ENCODE results near the gene SDK2.

Gene SDK2

GRCh38 chr17:73609060-73609459 is 35.2 kb downstream of the SDK2 start:
- DNase-seq: no peak

DNA sequence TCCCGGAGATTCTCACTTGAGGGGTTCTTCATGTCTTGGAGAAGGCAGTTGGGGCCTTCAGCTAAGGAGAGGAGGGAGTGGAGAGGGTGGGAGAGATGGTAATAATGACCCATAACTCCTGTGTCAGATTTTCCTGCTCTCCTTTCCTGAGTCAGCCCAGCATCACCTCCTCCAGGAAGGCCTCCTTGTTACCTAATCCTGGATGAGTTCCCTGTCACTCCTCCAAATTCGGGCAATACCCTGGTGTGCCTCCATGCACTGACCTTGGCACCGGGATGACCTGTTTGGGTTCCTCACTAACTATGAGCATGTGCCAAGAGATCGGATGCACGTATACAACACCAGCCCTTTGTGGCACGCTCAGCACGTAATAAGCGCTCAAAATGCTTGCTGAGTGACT is 38.8 kb downstream of the SDK2 start:
- no peak for DNase-seq

GRCh38 chr17:73604476-73604875 is 39.8 kb downstream of the SDK2 start:
- DNase-seq: no peak

DNA sequence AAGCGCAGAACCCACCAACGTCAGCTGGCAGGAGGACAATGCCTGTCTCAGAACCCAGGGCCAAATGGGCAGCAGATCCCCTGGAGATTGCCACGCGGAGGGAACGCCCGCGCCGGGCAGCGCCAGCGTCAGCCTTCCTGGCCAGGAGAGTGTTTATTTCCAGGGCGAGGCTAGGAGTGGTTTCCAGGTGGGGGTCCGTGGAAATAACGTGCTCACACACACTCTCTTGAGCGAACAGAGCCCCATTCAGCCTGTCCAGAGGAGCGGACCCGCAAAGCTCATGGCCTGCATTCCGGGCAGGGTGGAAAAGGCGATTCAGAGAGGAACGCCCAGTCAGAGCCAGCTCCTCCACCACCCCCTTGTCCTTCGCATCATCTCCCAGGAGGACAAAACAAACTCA is 40.3 kb downstream of the SDK2 start:
- no peak for DNase-seq

DNA sequence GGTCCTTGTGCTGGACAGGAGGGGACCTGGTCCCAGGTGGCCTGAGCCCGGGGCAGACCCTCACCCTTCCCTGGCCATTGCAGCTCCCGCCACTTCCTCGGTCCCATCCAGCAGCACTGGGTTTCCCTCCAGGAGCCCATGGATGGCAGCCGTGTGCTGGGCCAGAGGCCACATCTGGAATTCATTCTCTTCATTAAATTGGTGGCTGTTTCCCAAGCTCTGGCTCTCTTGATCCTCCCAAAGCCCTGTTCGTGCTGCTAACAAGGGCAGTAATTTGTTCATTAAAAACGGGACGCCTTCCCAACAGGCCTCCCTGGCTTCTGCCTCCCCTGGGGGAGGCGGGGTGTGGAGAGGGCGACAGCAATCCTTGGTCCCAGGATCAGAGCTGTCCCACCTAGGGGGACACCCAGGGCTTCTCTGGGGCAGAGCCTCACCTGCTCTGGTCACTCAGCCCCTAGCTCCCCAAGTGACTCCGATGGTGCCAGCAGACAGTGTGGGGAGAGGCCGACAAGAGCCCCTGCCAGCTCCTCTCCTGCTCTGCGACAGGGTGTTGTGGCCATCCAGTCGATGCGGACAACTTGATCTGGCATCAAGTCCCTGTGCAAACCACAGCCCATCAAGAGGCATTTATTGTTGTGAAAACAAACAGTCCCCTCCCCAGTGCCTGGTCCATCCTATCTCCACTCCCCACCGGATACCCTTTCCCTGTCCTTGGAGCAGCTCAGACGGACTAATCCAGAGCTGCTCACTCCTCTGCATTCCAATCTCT is 44.0 kb downstream of the SDK2 start:
- DNase-seq: no peak

GRCh38 chr17:73599599-73599998 is 44.6 kb downstream of the SDK2 start:
- DNase-seq: no peak

- DNase-seq: peak; percentile 24
Observed at GRCh38 chr17:73598212-73598611, 46.0 kb downstream of the SDK2 start.

DNA sequence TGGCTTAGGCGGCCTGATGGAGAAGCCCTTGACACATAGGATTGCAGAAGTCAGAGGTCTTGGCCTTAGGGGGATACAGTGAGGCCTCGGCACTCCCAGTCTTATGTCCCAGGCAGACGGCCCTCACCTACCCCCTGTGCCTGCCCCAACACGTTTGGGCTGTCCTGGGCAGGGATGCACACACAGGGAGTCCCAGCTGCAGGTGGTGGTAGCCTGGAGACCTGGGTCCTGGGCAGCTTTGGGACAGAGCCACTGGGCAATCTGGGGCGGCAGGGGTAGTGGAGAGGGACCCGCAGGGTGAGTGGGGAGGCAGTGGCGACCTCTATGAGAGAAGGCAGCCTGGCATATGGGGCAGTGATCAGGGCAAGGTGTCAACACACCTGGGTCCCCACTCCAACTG is 48.3 kb downstream of the SDK2 start:
- DNase-seq: no peak

DNA sequence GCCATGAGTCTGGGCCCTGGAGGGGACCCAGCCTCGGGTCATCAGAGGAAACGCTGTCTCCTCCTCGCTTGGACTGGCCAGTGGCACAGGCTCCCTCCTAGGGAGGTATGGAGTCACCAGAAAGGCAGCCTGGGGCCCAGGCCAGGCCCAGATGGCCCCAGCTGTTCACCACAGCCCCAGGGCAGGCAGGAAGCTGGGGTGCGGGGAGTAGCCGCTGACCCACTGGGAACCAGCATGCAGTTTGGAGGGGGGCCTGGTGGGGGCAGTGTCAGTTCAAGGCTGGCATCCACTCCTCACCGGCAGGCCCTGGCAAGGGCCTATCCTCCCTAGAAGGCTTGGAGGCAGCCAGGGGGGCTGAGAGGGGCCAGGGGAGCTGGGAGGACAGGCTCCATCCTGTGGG is 48.8 kb downstream of the SDK2 start:
- no peak for DNase-seq

GRCh38 chr17:73595068-73595467 is 49.2 kb downstream of the SDK2 start:
- no peak for DNase-seq

GRCh38 chr17:73594598-73594997 is 49.6 kb downstream of the SDK2 start:
- DNase-seq: no peak

- no peak for DNase-seq
Observed at GRCh38 chr17:73594025-73594424, 50.2 kb downstream of the SDK2 start.

DNA sequence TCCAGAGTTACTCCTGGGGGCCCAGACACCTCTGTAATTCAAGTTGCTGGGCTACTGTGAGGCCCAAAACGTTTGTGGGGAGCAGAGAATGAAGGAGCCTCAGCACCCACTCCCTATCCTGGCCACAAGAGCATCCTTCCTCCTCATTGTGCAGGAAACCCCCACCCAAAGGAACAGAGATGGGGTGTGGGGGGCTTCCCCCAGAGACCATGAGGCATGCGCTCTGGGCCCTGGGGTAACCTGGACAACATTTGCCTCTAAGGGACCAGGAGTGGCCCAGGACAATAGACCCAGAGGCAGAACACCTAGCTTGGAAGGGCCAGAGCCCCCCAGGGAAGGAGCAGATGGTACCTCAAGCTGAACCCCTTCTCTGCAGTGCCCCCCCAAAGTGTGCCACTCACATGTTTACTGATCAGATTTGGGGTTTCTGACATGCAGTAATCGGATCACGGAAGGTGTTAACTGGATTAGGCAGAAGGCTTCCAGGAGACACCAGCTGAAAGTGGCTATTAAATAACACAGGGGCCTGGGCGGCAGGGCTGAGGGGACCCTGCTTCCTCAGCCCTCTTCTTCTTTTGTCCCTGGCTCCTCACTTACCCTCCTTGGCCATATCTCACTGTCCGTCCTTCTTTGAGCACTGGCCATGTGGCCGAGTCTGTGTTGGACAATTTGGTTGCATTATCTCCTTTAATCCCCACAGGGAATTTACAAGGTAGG is 50.8 kb downstream of the SDK2 start:
- no peak for DNase-seq

- DNase-seq: no peak
Observed at GRCh38 chr17:73592501-73592961, 51.7 kb downstream of the SDK2 start.

- DNase-seq: no peak
Observed at GRCh38 chr17:73592079-73592415, 52.2 kb downstream of the SDK2 start.

DNA sequence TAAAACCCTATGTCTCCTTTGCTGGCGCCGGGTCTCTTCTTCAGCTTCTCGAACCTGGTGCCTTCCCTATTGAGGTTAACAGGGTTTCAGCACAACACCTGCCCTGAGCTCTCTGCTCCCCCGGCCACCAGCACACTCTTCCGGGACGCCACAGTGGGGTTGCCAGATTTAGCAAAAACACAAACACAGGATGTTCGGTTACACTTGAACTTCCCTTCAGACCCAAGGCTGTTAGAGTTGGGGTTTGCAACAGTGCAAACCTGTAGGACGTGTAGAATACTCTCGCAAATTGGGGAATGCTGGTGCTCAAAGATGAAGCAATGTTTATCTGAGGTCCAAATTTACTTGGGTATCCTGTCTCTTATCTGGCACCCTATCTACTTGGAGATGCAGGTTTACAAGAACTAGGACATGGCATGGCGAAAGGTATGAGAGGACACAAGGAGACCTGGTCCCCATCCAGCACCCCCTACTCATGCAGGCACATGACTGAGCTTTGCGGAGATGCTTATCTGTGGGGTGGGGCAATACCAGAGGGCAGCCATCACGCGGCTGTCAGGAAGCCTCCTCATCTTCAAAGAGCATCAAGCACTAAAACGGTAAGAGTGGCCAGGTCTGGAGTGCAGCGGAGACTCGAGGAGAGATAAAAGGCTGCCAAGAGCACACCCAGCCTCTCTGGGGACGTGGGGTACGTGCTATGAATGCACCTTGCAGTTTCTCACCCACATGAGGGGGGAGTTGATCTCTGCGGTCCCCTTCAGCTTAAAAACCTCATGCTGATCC is 52.8 kb downstream of the SDK2 start:
- DNase-seq: no peak

DNA sequence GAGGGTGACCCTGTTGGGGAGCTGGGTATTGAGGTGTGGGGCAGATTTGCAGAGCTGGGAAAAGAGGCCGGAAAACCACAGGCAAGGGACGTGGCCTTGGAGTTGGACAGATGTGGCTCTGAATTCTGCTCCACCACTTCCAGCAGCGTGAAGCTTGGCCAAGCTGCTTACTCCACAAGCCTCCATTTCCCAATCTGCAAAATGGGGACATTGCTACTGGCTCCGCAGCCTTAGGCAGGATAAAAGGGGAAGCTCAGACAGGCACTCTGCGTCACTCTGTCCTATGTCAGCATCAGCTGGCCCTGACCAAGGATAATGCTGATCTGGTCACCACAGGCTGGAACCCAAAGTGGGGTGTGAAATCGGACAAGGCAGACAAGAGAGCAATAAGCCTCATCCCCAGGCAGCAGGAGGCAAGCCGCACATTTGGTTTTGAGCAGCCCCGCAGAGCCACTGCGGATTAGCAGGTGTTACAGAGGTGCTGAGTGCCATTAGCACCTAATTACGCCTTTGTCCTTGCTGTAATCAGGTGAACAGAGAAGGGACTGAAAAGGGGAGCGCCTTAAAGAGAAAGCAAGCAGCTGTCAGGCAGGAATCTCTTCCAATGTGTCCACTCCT is 54.8 kb downstream of the SDK2 start:
- peak; percentile 52 for DNase-seq

- no peak for DNase-seq
Observed at GRCh38 chr17:73588891-73589290, 55.4 kb downstream of the SDK2 start.

- DNase-seq: no peak
Observed at GRCh38 chr17:73588301-73588846, 55.9 kb downstream of the SDK2 start.

DNA sequence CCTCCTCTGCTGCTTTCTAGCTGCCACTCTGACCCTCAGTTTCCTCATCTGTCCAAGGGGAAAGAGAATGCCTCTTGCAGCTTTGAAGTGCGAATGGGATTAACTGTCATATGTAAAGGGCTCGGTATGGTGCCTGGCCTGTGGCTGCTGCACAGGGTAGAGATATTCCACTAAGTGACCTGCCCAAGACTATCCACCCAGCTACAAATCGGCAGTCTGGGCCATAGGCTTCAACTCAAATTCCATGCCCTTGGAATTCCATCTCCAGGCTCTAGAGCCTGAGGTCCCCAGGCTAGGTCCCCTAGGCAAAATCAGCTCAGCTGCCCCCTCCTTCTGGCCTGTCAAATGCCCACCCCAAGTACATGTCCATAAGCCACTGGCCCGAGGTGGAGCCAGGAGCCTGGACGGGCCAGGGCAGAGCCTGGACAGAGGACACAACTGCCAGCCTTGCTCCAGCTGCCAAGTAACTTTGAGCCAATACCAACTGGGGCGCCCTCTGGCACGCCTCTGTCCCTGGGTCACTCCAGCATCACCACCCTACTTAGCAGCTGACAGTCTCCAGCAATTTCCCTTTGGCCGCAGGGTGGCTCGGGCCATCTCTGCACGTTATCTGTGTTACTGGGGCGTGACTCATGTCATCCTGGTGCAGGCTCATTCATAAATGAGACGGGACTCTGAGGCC is 57.2 kb downstream of the SDK2 start:
- DNase-seq: no peak

- DNase-seq: no peak
Observed at GRCh38 chr17:73586275-73586832, 57.9 kb downstream of the SDK2 start.

GRCh38 chr17:73585583-73585982 is 58.7 kb downstream of the SDK2 start:
- DNase-seq: no peak
